ENCODE data around the gene TMBIM1.

Gene TMBIM1

DNA sequence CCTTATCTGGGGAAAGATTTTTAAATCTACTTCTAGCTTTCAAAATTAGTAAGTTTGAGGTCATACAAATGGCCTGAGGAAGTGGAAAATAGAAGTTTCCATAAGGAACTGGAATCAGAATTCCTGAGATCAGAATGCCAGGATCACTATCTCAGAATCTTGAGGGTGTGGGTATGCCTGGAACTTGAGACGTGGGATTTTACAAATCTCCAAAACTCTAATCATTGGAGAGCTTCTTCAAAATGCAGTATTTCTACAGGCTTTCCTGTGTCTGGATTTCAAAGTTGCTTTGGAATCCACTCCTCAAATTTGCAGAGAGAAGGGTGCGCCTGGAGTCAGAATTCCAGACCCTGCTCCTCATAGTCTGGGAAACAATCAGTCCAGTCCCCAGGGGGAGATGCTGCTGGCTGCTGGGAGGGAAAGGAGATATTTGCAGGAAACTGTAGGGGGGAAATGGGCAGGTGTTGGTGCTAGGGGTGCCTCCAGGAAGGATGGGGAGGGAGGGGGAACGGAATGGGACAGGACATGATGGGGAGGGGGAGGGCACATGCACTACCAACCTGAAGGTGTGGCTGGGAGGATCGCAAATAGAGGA, 33.4 kb upstream of the TMBIM1 start:
- no peak for DNase-seq (ENCODE audit: low spot score)
- in situ Hi-C loops (cut with MboI; ENCODE audit: low pct_unique_long_range_greater_than_20kb, low sequenced_read_pairs, unreplicated experiment): no loop called here
- no peak for TF ChIP-seq CTCF (IDR thresholded peaks at IDR 0.05; ENCODE audit: extremely low read depth, insufficient read depth, missing control alignments)

GRCh38 chr2:218323526-218324472, 31.5 kb upstream of the TMBIM1 start:
- peak; percentile 9 for DNase-seq (ENCODE audit: low spot score)
- in situ Hi-C loops (cut with MboI; ENCODE audit: low pct_unique_long_range_greater_than_20kb, low sequenced_read_pairs, unreplicated experiment): no loop called here
- no peak for TF ChIP-seq CTCF (IDR thresholded peaks at IDR 0.05; ENCODE audit: extremely low read depth, insufficient read depth, missing control alignments)

DNA sequence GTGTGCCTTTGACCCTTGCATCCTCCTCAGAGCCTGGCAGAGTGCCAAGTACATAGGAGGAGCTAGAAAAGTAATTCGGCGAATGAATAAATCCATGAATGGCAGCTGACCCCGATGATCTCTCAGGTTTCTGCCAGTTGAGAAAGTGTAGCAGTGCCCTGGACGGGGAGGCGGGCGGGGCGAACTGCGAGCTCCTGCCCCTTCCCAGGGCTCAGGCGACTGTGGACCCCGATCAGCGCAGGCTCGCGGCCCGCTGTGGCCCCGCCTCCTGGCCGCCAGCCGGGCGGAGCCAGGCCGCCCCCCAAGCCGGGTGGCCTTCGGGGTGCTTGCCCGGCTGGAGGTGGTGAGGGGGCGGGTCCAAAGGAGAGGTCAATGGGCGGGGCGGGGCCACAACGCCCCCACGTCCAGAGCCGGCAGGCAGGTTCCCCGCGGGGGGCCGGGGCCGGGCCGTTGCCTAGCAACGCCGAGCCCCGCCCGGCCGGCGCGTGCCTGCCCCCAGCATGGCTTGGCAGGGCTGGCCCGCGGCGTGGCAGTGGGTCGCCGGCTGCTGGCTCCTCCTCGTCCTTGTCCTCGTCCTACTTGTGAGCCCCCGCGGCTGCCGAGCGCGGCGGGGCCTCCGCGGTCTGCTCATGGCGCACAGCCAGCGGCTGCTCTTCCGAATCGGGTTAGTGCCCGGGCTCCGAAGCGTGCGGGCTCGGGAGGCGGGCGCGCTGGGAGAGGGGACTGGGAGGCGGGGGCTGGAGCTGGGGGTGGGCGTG, 30.6 kb upstream of the TMBIM1 start:
- peak; percentile 97 for DNase-seq (ENCODE audit: low spot score)
- in situ Hi-C loops (cut with MboI; ENCODE audit: low pct_unique_long_range_greater_than_20kb, low sequenced_read_pairs, unreplicated experiment): no loop called here

GRCh38 chr2:218320704-218321336, 28.5 kb upstream of the TMBIM1 start:
- in situ Hi-C loops (cut with MboI; ENCODE audit: low pct_unique_long_range_greater_than_20kb, low sequenced_read_pairs, unreplicated experiment): no loop called here
- no peak for DNase-seq (ENCODE audit: low spot score)
- no peak for TF ChIP-seq CTCF (IDR thresholded peaks at IDR 0.05; ENCODE audit: extremely low read depth, insufficient read depth, missing control alignments)

More for the DNA sequence above, 30.6 kb upstream of the TMBIM1 start:
- TF ChIP-seq CTCF (IDR thresholded peaks at IDR 0.05; ENCODE audit: extremely low read depth, insufficient read depth, missing control alignments): no peak

- in situ Hi-C loops (cut with MboI; ENCODE audit: low pct_unique_long_range_greater_than_20kb, low sequenced_read_pairs, unreplicated experiment): no loop called here
- DNase-seq (ENCODE audit: low spot score): no peak
- no peak for TF ChIP-seq CTCF (IDR thresholded peaks at IDR 0.05; ENCODE audit: extremely low read depth, insufficient read depth, missing control alignments)
Measured at GRCh38 chr2:218319813-218320365, 27.6 kb upstream of the TMBIM1 start.

DNA sequence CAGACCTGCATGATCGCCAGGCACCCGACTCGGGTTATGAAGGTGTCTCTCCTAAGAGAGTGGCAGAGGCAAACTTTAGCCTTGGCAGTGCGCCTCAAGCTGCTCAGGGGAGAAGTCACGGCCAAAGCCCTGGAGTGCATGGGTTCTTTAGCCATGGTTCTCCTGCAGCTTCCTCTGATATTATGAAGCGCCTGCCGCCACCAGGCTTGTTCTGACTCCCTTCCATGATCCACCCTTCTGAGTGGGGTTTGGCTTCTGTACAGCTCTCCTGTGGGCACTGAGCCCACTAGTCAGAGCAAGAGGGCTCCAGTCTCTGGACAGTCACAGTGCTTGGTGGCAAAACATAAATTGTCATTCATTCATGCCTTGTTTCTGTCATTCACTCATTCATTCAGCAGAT, 25.9 kb upstream of the TMBIM1 start:
- no peak for TF ChIP-seq CTCF (IDR thresholded peaks at IDR 0.05; ENCODE audit: extremely low read depth, insufficient read depth, missing control alignments)
- in situ Hi-C loops (cut with MboI; ENCODE audit: low pct_unique_long_range_greater_than_20kb, low sequenced_read_pairs, unreplicated experiment): no loop called here
- DNase-seq (ENCODE audit: low spot score): no peak

Data from GM13977 (cell line).